OCI-M2 (cell line): Measurements from ENCODE around the gene PRCD.
"Not testable (repeated sequence)": the region's sequence is repeated elsewhere in the genome, so short reads cannot be mapped to it uniquely, and the experiment has no call there.

ENCODE experiments used
- DNase-seq: peaks from one replicate; lab custom pipeline; 2025; ENCODE audit not compliant: unreplicated experiment; lab: John Stamatoyannopoulos, UW

The PRCD gene

GRCh38 chr17:76525513-76525833 is 14.4 kb upstream of the PRCD start:
- not testable (repeated sequence) for DNase-seq

DNA sequence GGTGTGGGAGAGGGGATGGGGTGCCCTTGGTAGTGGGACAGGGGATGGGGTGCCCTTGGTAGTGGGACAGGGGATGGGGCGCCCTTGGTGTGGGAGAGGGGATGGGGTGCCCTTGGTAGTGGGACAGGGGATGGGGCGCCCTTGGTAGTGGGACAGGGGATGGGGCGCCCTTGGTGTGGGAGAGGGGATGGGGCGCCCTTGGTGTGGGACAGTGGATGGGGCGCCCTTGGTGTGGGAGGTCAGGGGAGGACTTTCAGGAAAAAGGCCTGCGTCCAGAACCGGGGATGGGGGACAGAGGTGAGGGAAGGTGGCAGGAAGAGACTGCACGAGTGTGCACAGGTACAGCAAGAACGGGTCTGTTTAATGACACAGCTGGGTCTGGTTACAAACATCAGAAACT is 12.8 kb upstream of the PRCD start:
- not testable (repeated sequence) for DNase-seq

GRCh38 chr17:76527430-76528111 is 12.3 kb upstream of the PRCD start:
- DNase-seq: no peak

- no peak for DNase-seq
Observed at GRCh38 chr17:76528156-76528527, 11.7 kb upstream of the PRCD start.

- no peak for DNase-seq
Observed at GRCh38 chr17:76528528-76529223, 11.2 kb upstream of the PRCD start.

DNA sequence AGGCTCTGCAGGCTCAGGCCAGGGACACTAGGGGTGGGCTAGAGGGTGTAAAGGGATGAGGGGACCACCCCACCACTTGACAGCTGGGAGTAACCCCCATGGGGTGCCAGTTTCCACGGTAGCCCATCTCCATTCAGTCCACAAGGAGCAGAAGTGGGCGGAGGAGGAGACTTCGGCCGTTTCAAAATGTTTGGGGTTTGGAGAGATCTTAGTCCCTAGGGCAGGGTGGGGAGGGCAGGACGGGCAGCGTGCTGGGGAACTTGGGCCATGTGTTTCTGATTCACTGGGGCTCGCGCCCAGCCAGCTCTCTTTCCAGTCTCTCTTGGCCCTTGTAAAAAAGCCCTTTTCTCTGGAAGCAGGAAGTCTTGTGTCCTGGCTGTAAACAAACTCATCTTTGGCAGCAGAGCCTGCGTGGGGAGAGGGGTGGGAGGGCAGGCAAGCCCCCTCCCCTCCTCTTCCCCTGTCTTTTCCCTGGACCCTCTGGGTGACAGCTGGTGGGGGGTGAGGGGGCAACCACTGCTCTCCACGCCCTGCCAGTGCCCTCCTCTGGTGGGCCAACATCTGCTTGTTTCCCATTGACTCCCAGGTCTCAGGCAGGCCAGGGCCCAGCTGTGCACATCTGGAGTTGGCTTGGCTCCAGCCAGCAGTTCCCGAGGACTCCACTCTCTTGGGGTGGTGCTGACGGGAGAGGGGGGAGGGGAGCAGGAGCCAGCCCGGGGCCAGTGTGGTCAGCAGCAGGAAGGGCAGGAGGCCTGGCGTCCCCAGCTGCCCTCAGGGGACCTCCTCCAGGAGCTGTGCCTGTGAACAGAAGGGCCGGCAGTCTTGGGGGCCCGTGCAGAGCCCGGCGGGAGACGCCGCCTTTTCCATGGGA is 10.4 kb upstream of the PRCD start:
- DNase-seq: no peak

- no peak for DNase-seq
Observed at GRCh38 chr17:76530095-76530723, 9.6 kb upstream of the PRCD start.

GRCh38 chr17:76530811-76531485 is 8.9 kb upstream of the PRCD start:
- no peak for DNase-seq

DNA sequence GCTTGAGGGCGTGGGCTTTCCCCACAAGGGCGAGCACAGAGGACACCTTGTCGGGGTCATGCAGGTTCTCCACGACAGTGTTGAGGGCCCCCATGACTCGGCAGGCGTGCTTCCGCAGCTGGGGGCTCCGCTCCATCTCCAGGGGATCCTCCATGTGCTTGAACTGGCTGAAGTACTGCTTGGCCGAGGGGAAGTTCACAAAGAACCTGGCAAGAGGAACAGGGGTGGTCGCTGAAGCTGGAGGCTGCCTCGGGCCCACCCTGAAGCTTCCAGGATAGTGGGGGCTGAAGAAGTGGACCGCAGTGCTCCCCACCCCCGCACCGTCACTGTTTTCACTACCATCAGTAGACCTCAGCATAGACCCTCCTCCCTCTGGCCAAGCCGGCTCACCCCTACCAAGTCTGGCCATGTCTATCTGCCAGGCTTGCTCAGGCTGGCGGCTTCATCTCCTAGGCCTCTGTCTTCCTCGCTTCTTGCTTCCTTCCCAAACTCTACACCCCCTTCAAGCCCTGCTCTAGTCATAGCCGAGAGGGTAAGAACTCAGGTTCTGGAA is 8.3 kb upstream of the PRCD start:
- DNase-seq: no peak

- DNase-seq: no peak
Observed at GRCh38 chr17:76532072-76532651, 7.7 kb upstream of the PRCD start.

GRCh38 chr17:76533640-76534359 is 6.0 kb upstream of the PRCD start:
- not testable (repeated sequence) for DNase-seq

- DNase-seq: no peak
Observed at GRCh38 chr17:76534831-76535732, 4.8 kb upstream of the PRCD start.

- no peak for DNase-seq
Observed at GRCh38 chr17:76535788-76536510, 3.9 kb upstream of the PRCD start.

DNA sequence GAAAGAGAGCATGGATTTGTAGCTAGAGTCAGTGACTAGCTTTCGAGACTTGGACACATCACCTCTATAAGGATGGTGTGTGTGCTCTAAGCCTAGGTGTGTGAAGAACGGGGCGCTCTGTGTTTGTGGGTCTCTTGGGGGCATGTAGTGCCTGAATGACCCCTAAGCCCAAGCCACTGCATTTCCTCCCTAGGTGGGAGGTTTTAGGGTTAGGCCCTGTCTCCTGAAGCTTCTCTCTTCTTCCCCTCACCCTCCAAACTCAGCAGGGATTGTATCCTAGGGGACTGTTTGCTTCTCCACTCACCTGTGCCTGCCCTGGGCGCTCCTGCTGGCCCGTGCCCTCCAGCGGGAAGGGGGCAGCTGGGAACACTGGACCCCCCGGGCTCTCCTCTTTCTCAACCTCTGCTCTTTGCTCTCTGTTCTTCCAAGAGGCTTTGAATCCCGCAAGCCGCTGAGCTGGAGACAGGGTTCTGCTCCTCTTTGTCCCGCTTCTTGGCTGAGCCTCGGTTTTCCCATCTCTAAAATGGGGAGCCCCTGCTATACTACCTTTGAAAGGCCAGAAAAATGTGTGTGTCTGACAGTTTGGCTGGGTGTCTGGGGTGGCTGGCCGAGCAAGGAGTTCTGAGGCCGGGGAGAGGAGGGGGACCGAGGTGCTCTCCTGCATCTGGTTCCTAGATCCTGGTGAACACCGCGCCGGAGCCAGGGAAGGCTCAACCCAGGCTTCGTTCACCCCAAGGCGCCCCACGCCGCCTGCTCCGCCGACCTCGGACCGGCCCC is 3.1 kb upstream of the PRCD start:
- no peak for DNase-seq

- no peak for DNase-seq
Observed at GRCh38 chr17:76537288-76537577, 2.6 kb upstream of the PRCD start.

GRCh38 chr17:76537578-76538280 is 2.1 kb upstream of the PRCD start, which contains the start of gene CYGB:
Gene CYGB, minus strand, starts transcription at chr17:76537709. Its CDS starts 167 bp downstream, at chr17:76537542.
- DNase-seq: no peak
